Measurements from ENCODE around the gene CMKLR1. TPM values are rescaled to one million over a fixed set of nuclear protein-coding genes. Genes with fewer than 3 reads are reported as not detected.
A peak's percentile ranks its signal among the peaks of the same experiment; 100 is the strongest.

The CMKLR1 gene
- total and polyA plus RNA-seq, 3 experiments from 2014 or later: 0.57 to 4.4 (median 0.66) TPM

DNA sequence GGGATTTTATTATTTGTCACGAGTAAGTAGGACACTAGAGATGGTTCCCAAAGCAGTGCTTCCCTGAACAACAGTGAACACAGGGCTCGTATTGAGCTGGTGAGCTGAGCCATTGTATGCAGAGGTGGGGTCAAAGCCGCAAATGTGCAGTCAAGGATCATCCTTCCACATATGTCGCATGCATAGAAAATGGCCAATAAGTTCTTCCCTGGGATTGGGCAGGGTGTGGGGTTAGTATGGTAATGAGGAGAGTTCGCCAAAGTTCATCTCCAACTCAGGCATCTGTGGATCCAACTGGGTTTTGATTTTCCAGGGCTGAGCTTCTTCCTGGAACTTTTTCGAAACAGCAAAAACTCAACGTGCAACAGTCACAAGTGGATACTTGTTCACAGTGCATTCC lies 86.6 kb downstream of the CMKLR1 start:
- no peak overlapping the region for H3K27ac ChIP-seq (ENCODE audit: low read depth, low read length)
- peaks cover 11 to 34% of the 10 kb centered on the region in 2 donors for H3K27me3 Mint-ChIP-seq
- H3K9me3 Mint-ChIP-seq: no peaks in the 10 kb centered on the region
- H3K36me3 Mint-ChIP-seq: no peaks in the 10 kb centered on the region
- H3K4me1 ChIP-seq (ENCODE audit: insufficient read depth, low read length): no peaks in the 10 kb centered on the region
- H3K9me3 ChIP-seq (ENCODE audit: low read length): no peaks in the 10 kb centered on the region
- peaks cover 0 to 2% (median 0%) of the 10 kb centered on the region in 3 donors for H3K4me1 Mint-ChIP-seq
- peaks cover 3% of the 10 kb centered on the region for H3K27me3 ChIP-seq (ENCODE audit: insufficient read depth, low read length, poor library complexity, severe bottlenecking)
- CTCF ChIA-PET: no interaction called here
- H3K4me3 Mint-ChIP-seq: no peak overlapping the region
- no peak overlapping the region for H3K27ac Mint-ChIP-seq
- POLR2A ChIA-PET: no interaction called here
- no peak for DNase-seq
- no peak overlapping the region for H3K4me3 ChIP-seq (ENCODE audit: low read length)
- no peaks in the 10 kb centered on the region for H3K36me3 ChIP-seq (ENCODE audit: insufficient read depth, low read length)

- CTCF ChIA-PET: no interaction called here
- no peaks in the 10 kb centered on the region for H3K9me3 Mint-ChIP-seq
- H3K27me3 Mint-ChIP-seq: peaks cover 5 to 28% of the 10 kb centered on the region in 2 donors
- no peaks in the 10 kb centered on the region for H3K36me3 ChIP-seq (ENCODE audit: insufficient read depth, low read length)
- H3K4me3 Mint-ChIP-seq: no peak overlapping the region
- H3K4me1 ChIP-seq (ENCODE audit: insufficient read depth, low read length): no peaks in the 10 kb centered on the region
- peaks cover 3% of the 10 kb centered on the region for H3K27me3 ChIP-seq (ENCODE audit: insufficient read depth, low read length, poor library complexity, severe bottlenecking)
- H3K27ac Mint-ChIP-seq: no peak overlapping the region
- POLR2A ChIA-PET: no interaction called here
- no peaks in the 10 kb centered on the region for H3K4me1 Mint-ChIP-seq
- no peaks in the 10 kb centered on the region for H3K9me3 ChIP-seq (ENCODE audit: low read length)
- no peak overlapping the region for H3K27ac ChIP-seq (ENCODE audit: low read depth, low read length)
- no peak overlapping the region for H3K4me3 ChIP-seq (ENCODE audit: low read length)
- H3K36me3 Mint-ChIP-seq: no peaks in the 10 kb centered on the region
- no peak for DNase-seq
Measured at GRCh38 chr12:108248011-108248410, 91.1 kb downstream of the CMKLR1 start.

DNA sequence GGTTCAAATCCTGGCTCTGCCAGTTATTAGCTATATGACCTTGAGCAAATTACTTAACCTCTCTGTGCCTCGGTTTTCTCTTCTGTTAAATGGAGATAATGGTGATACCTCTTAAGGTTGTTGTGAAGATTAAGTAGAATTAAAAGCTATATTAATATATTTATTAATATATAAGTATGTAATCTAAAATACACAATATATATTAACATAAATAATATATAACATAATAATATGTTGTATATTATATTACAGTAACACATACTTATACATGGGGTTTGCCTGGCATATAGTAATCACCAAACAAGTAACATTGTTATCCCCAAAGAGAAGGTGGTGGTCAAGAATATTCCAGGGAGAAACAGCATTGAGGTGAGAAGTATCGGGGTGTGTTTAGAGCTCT lies 92.0 kb downstream of the CMKLR1 start:
- Histone ChIP-seq H3K4me3 (ENCODE audit: low read length) (no peak overlapping the region), H3K27ac (ENCODE audit: low read depth, low read length) (no peak overlapping the region), H3K4me1 (ENCODE audit: insufficient read depth, low read length) (no peaks in the 10 kb centered on the region), H3K9me3 (ENCODE audit: low read length) (no peaks in the 10 kb centered on the region), H3K27me3 (ENCODE audit: insufficient read depth, low read length, poor library complexity, severe bottlenecking) (peaks cover 3% of the 10 kb centered on the region), H3K36me3 (ENCODE audit: insufficient read depth, low read length) (no peaks in the 10 kb centered on the region)
- no peaks in the 10 kb centered on the region for H3K9me3 Mint-ChIP-seq
- H3K36me3 Mint-ChIP-seq: no peaks in the 10 kb centered on the region
- no peak overlapping the region for H3K4me3 Mint-ChIP-seq
- DNase-seq: no peak
- H3K4me1 Mint-ChIP-seq: no peaks in the 10 kb centered on the region
- ChIA-PET CTCF (no interaction called here), POLR2A (no interaction called here)
- peaks cover 5 to 23% of the 10 kb centered on the region in 2 donors for H3K27me3 Mint-ChIP-seq
- no peak overlapping the region for H3K27ac Mint-ChIP-seq

DNA sequence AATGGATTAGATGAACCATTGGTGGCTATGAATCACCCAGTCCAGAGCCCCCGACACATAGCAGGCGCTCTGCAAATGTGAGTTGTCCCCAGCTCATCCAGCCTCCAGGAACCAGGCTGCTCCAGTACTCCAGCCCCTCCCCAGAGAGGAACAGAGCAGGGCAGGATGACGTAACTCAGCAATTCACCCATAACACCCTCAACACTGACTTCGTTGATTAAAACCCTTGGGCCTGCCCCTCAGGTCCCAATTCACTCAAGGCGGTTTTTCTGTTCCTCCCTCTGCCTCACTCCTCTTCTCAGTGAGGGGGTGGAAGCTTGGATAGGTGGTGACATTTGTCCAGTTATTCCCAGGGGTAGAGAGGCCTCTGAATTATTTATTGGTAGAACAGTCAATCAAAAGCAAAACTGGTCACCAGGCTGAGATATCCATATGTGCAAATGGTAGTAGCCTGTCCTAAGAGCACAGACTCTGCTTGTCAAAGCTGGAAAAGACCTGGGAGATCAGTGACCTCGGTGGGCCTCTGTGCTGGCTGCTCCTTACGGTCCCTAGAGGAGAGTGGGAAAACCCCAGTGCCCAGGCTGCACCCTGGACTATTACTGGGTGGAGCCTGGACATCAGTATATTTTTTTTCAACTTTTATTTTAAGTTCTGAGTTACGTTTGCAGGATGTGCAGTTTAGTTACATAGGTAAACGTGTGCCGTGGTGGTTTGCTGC lies 97.0 kb downstream of the CMKLR1 start:
- H3K27me3 Mint-ChIP-seq: peaks cover 20 to 28% of the 10 kb centered on the region in 2 donors
- Histone ChIP-seq H3K27ac (ENCODE audit: low read depth, low read length) (no peak overlapping the region), H3K4me1 (ENCODE audit: insufficient read depth, low read length) (no peaks in the 10 kb centered on the region), H3K4me3 (ENCODE audit: low read length) (no peak overlapping the region), H3K36me3 (ENCODE audit: insufficient read depth, low read length) (no peaks in the 10 kb centered on the region), H3K27me3 (ENCODE audit: insufficient read depth, low read length, poor library complexity, severe bottlenecking) (no peaks in the 10 kb centered on the region), H3K9me3 (ENCODE audit: low read length) (no peaks in the 10 kb centered on the region)
- no peaks in the 10 kb centered on the region for H3K36me3 Mint-ChIP-seq
- peaks cover 0 to 4% (median 0%) of the 10 kb centered on the region in 3 donors for H3K4me1 Mint-ChIP-seq
- H3K9me3 Mint-ChIP-seq: no peaks in the 10 kb centered on the region
- ChIA-PET POLR2A (no interaction called here), CTCF (no interaction called here)
- no peak overlapping the region for H3K4me3 Mint-ChIP-seq
- DNase-seq: no peak
- H3K27ac Mint-ChIP-seq: peak overlapping the region in 1 of 8 donors; percentile 32

GRCh38 chr12:108240928-108241327 lies 98.2 kb downstream of the CMKLR1 start:
- Mint-ChIP-seq H3K36me3 (no peaks in the 10 kb centered on the region), H3K27me3 (peaks cover 26 to 34% of the 10 kb centered on the region in 2 donors)
- CTCF ChIA-PET: no interaction called here

GRCh38 chr12:108240027-108240785 lies 98.9 kb downstream of the CMKLR1 start:
- Mint-ChIP-seq H3K27ac (no peak overlapping the region), H3K36me3 (no peaks in the 10 kb centered on the region), H3K9me3 (no peaks in the 10 kb centered on the region), H3K27me3 (peaks cover 26 to 34% of the 10 kb centered on the region in 2 donors), H3K4me1 (peaks cover 0 to 4% (median 0%) of the 10 kb centered on the region in 3 donors), H3K4me3 (no peak overlapping the region)
- no peaks in the 10 kb centered on the region for H3K4me1 ChIP-seq (ENCODE audit: insufficient read depth, low read length)
- no peaks in the 10 kb centered on the region for H3K36me3 ChIP-seq (ENCODE audit: insufficient read depth, low read length)
- no peak overlapping the region for H3K4me3 ChIP-seq (ENCODE audit: low read length)
- DNase-seq: no peak
- no peak overlapping the region for H3K27ac ChIP-seq (ENCODE audit: low read depth, low read length)
- ChIA-PET POLR2A (no interaction called here), CTCF (no interaction called here)
- no peaks in the 10 kb centered on the region for H3K27me3 ChIP-seq (ENCODE audit: insufficient read depth, low read length, poor library complexity, severe bottlenecking)
- no peaks in the 10 kb centered on the region for H3K9me3 ChIP-seq (ENCODE audit: low read length)

More at GRCh38 chr12:108240928-108241327, 98.2 kb downstream of the CMKLR1 start:
- no peaks in the 10 kb centered on the region for H3K4me1 ChIP-seq (ENCODE audit: insufficient read depth, low read length)
- no peak overlapping the region for H3K4me3 ChIP-seq (ENCODE audit: low read length)
- no peaks in the 10 kb centered on the region for H3K27me3 ChIP-seq (ENCODE audit: insufficient read depth, low read length, poor library complexity, severe bottlenecking)
- H3K27ac Mint-ChIP-seq: no peak overlapping the region
- no peak for DNase-seq
- no peaks in the 10 kb centered on the region for H3K9me3 Mint-ChIP-seq
- H3K27ac ChIP-seq (ENCODE audit: low read depth, low read length): no peak overlapping the region
- H3K9me3 ChIP-seq (ENCODE audit: low read length): no peaks in the 10 kb centered on the region
- POLR2A ChIA-PET: no interaction called here
- no peaks in the 10 kb centered on the region for H3K36me3 ChIP-seq (ENCODE audit: insufficient read depth, low read length)
- peaks cover 0 to 4% (median 0%) of the 10 kb centered on the region in 3 donors for H3K4me1 Mint-ChIP-seq
- H3K4me3 Mint-ChIP-seq: no peak overlapping the region

GRCh38 chr12:108239378-108239777 lies 99.7 kb downstream of the CMKLR1 start:
- no peaks in the 10 kb centered on the region for H3K9me3 ChIP-seq (ENCODE audit: low read length)
- DNase-seq: no peak
- H3K4me1 ChIP-seq (ENCODE audit: insufficient read depth, low read length): no peaks in the 10 kb centered on the region
- H3K36me3 Mint-ChIP-seq: no peaks in the 10 kb centered on the region
- H3K27me3 Mint-ChIP-seq: peaks cover 26 to 34% of the 10 kb centered on the region in 2 donors
- H3K27ac ChIP-seq (ENCODE audit: low read depth, low read length): no peak overlapping the region
- no peak overlapping the region for H3K27ac Mint-ChIP-seq
- no peaks in the 10 kb centered on the region for H3K9me3 Mint-ChIP-seq
- ChIA-PET CTCF (no interaction called here), POLR2A (no interaction called here)
- H3K4me1 Mint-ChIP-seq: peaks cover 0 to 4% (median 0%) of the 10 kb centered on the region in 3 donors
- no peak overlapping the region for H3K4me3 ChIP-seq (ENCODE audit: low read length)
- no peak overlapping the region for H3K4me3 Mint-ChIP-seq
- no peaks in the 10 kb centered on the region for H3K27me3 ChIP-seq (ENCODE audit: insufficient read depth, low read length, poor library complexity, severe bottlenecking)
- H3K36me3 ChIP-seq (ENCODE audit: insufficient read depth, low read length): no peaks in the 10 kb centered on the region

- no peak overlapping the region for H3K27ac ChIP-seq (ENCODE audit: low read depth, low read length)
- no peaks in the 10 kb centered on the region for H3K4me1 ChIP-seq (ENCODE audit: insufficient read depth, low read length)
- H3K9me3 ChIP-seq (ENCODE audit: low read length): no peaks in the 10 kb centered on the region
- no peak for DNase-seq
- H3K36me3 ChIP-seq (ENCODE audit: insufficient read depth, low read length): no peaks in the 10 kb centered on the region
- Mint-ChIP-seq H3K4me3 (no peak overlapping the region), H3K36me3 (no peaks in the 10 kb centered on the region), H3K4me1 (peaks cover 0 to 4% (median 0%) of the 10 kb centered on the region in 3 donors), H3K9me3 (no peaks in the 10 kb centered on the region), H3K27ac (no peak overlapping the region), H3K27me3 (peaks cover 26 to 34% of the 10 kb centered on the region in 2 donors)
- POLR2A ChIA-PET: no interaction called here
- CTCF ChIA-PET: no interaction called here
- no peaks in the 10 kb centered on the region for H3K27me3 ChIP-seq (ENCODE audit: insufficient read depth, low read length, poor library complexity, severe bottlenecking)
- no peak overlapping the region for H3K4me3 ChIP-seq (ENCODE audit: low read length)
Measured at GRCh38 chr12:108238474-108238873, 100.6 kb downstream of the CMKLR1 start.

Data from CD8-positive, alpha-beta memory T cell (primary cell).